PFSK-1 (cell line): Measurements from ENCODE around the gene TUBA4B.

Source experiments
- FOXP2 ChIP-seq: optimal IDR thresholded peaks from 2 replicates; pipeline ENCODE3; 2011; ENCODE audit warnings: borderline replicate concordance, control low read depth, inconsistent platforms; ENCODE audit not compliant: insufficient read depth; ENCODE audit errors: extremely low read length, extremely low read depth
- POLR2AphosphoS5 ChIP-seq: IDR thresholded peaks from 2 replicates; pipeline ENCODE4 v1.6.1; 2012; ENCODE audit warnings: low read depth, mild to moderate bottlenecking, control low read depth, low read length, moderate library complexity
- REST ChIP-seq, 2 experiments: IDR thresholded peaks; 2 replicates each; pipeline versions ENCODE4 v1.6.1 to v1.8.0; 2011 to 2012; ENCODE audit warnings: low read depth in 2 of 2, low read length in 2 of 2, control low read depth in 1 of 2, inconsistent platforms in 1 of 2, mild to moderate bottlenecking in 1 of 2, moderate library complexity in 1 of 2; ENCODE audit not compliant: insufficient read depth in 1 of 2
- SIN3A ChIP-seq: IDR thresholded peaks from 2 replicates; pipeline ENCODE4 v1.6.1; 2012; ENCODE audit warnings: mild to moderate bottlenecking, low read length, moderate library complexity, borderline replicate concordance; ENCODE audit not compliant: insufficient read depth
- TAF1 ChIP-seq: IDR thresholded peaks from 2 replicates; pipeline ENCODE4 v1.6.1; 2012; ENCODE audit warnings: low read length, control low read depth, borderline replicate concordance; ENCODE audit not compliant: insufficient read depth

Gene TUBA4B

DNA sequence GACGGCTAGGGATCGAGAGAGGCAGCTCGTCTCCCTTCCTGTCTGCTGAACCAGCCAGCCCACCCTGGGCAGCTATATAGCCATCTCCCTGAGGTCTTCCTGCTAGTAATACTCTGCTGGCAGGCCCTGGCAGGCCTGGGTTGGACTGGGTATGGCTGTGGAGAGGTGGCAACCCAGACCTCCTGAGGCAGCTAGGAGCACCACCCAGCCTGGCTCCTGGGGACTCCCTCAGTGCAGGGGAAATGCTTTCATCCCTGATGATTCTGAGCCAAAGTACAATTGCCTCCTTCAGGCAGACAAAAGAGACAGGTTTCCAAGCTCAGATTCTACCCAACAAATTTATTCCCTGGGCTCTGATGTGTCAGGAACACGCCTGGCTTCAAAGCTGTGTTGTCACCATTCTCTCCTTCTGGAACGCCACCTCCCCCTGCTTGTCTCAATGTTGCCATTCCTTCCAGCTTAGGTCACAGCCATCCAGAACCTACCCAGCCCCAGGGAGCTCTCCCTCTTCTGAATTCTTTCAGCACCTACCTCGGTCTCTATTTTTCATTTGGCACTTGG, 21.4 kb downstream of the TUBA4B start:
- TF ChIP-seq SIN3A: no peak
- no peak for TF ChIP-seq POLR2AphosphoS5
- TF ChIP-seq FOXP2: no peak
- TF ChIP-seq REST (IDR thresholded peaks at IDR 0.05; ENCODE audit: insufficient read depth in 1 of 2, low read depth in 2 of 2, low read length in 2 of 2): no peak
- no peak for TF ChIP-seq TAF1

- no peak for TF ChIP-seq SIN3A
- TF ChIP-seq REST (IDR thresholded peaks at IDR 0.05; ENCODE audit: insufficient read depth in 1 of 2, low read depth in 2 of 2, low read length in 2 of 2): 0 out of 4 replicates have a peak, but pooled peaks of 1 of the 2 experiments have one; percentile 17
- peak; percentile 44; the same call in 1 of the 2 replicates for TF ChIP-seq TAF1
Observed at GRCh38 chr2:219277703-219278654, 24.9 kb downstream of the TUBA4B start.

- TF ChIP-seq POLR2AphosphoS5: no peak; the same call in 1 of the 2 replicates
- TF ChIP-seq FOXP2: no peak
- TF ChIP-seq SIN3A: no peak
- TF ChIP-seq REST (IDR thresholded peaks at IDR 0.05; ENCODE audit: insufficient read depth in 1 of 2, low read depth in 2 of 2, low read length in 2 of 2): no peak
- no peak for TF ChIP-seq TAF1
Observed at GRCh38 chr2:219278655-219279150, 25.7 kb downstream of the TUBA4B start.

- TF ChIP-seq SIN3A (peak; percentile 81; the same call in 1 of the 2 replicates), REST (IDR thresholded peaks at IDR 0.05; ENCODE audit: insufficient read depth in 1 of 2, low read depth in 2 of 2, low read length in 2 of 2) (no peak; a peak in 1 of 4 replicates), POLR2AphosphoS5 (peak; percentile 73; the same call in 1 of the 2 replicates), TAF1 (no peak), FOXP2 (peak; percentile 73)
Observed at GRCh38 chr2:219279151-219279915, 26.3 kb downstream of the TUBA4B start, which contains the start of gene DNAJB2. Gene DNAJB2 (plus strand): TSS chr2:219279366. CDS start chr2:219279834, 468 bp downstream.
